GM19455 (cell line): ENCODE measurements around the gene SLC12A9.

ENCODE experiments used
- ATAC-seq: cut with Tn5 transposase; IDR thresholded peaks from one replicate; pipeline ENCODE4 v1.9.1; 2021; ENCODE audit not compliant: unreplicated experiment

SLC12A9 gene

GRCh38 chr7:100882201-100882600 lies 29.7 kb downstream of the SLC12A9 start:
- no peak for ATAC-seq

DNA sequence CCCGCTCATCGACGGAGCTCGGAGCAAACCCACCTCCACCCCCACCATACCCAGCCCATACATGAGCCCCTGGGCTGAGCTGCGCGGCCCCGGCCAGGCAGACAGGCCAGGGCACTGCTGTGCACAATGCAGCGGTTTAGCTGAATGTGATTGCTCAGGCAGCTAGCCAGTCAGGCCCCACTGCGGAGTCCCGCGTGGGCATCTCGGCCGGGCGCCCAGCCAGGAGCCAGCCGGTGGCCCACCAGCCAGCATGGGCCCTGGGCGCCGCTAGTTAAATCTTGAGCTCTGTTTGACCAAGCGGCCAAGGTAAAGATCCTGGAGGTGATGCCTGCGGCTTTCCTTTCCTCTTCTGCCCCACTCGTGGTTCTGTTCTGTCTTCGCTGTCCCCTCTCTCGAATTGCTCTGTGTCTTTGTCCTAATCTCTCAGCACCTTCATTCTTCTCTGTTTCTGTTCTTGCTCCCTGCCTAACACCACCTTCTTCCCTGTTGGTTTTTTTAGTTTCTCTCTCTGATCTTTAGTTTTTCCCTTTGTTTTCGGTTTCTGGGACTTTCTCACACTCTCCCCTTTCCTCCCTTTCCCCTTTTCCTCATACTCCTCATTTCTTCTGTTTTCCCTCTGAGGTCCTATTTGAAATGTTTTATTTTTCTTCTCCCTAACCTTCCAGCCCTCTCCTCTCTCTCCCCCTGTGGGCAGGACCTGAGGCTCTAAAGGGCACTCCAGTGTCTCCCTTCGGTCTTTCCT lies 30.4 kb downstream of the SLC12A9 start:
- ATAC-seq = no peak

DNA sequence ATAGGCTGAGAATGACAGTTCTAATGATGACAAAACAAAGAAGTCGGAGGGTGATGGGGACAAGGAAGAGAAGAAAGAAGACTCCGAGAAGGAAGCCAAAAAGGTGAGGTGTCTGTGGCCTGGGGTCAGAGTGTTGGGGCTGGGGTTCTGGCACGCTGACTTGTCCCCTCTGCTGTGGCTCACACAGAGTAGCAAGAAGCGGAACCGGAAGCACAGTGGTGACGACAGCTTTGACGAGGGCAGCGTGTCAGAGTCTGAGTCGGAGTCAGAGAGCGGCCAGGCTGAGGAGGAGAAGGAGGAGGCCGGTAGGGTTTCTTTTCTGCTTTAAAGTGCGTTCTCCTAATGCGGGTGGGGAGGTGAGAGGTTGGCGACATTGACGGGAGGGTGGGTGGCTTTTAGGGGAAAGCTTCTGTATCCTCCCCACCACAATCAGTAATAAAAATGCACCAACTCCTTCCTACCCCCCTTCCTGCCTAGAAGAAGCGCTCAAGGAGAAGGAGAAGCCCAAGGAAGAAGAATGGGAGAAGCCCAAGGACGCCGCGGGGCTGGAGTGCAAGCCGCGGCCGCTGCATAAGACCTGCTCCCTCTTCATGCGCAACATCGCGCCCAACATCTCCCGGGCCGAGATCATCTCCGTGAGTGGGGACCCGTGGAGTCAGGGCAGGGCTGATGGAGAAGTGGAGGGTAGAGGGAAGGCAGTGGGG lies 32.4 kb downstream of the SLC12A9 start:
- ATAC-seq = no peak

GRCh38 chr7:100885440-100886141 lies 33.1 kb downstream of the SLC12A9 start:
- no peak for ATAC-seq

DNA sequence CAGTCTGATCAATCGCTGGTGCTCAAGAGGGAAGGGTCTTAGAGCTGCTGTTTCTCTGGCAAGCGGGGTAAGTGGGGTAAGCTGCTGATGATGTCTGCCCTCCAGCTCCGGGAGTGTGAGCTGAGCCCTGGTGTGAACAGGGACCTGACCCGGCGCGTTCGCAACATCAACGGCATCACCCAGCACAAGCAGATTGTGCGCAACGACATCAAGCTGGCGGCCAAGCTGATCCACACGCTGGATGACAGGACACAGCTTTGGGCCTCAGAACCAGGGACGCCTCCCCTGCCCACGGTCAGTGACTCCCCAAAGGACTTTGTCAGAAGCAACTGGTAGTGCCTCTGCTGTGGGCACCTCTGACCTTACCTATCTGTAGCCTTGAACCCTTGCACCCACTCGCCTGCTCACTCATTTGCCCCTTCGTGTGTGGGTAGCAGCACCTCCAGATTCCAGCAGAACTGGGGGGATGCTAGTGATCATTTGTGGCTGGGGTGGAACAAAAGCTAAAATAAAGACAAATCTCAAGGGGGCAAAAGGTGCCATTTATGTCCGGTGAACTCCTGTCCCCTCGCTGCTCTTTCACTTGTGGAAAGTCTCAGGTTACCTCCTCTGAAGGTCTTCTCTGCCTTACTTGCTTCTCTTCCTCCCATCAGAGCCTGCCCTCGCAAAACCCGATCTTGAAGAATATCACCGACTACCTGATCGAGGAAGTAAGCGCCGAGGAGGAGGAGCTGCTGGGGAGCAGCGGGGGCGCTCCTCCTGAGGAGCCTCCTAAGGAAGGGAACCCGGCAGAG lies 33.8 kb downstream of the SLC12A9 start:
- ATAC-seq = no peak

- ATAC-seq = no peak
Observed at GRCh38 chr7:100886936-100887515, 34.5 kb downstream of the SLC12A9 start.

- ATAC-seq = peak; percentile 38
Observed at GRCh38 chr7:100887516-100888290, 35.2 kb downstream of the SLC12A9 start.

GRCh38 chr7:100888291-100888987 lies 35.9 kb downstream of the SLC12A9 start:
- no peak for ATAC-seq

- ATAC-seq = peak; percentile 33
Observed at GRCh38 chr7:100888988-100889750, 36.7 kb downstream of the SLC12A9 start, which contains the start of gene UFSP1. Gene UFSP1 (minus strand): TSS chr7:100889715. CDS start chr7:100889271, 444 bp downstream.

GRCh38 chr7:100890653-100891567 lies 38.4 kb downstream of the SLC12A9 start:
- no peak for ATAC-seq

- no peak for ATAC-seq
Observed at GRCh38 chr7:100891568-100892247, 39.2 kb downstream of the SLC12A9 start.

- ATAC-seq = no peak
Observed at GRCh38 chr7:100892364-100893317, 40.1 kb downstream of the SLC12A9 start.

- ATAC-seq = no peak
Observed at GRCh38 chr7:100893318-100893895, 40.9 kb downstream of the SLC12A9 start.

- no peak for ATAC-seq
Observed at GRCh38 chr7:100893910-100894721, 41.6 kb downstream of the SLC12A9 start.
